ENCODE measurements around the gene CCDC32.

The CCDC32 gene

DNA sequence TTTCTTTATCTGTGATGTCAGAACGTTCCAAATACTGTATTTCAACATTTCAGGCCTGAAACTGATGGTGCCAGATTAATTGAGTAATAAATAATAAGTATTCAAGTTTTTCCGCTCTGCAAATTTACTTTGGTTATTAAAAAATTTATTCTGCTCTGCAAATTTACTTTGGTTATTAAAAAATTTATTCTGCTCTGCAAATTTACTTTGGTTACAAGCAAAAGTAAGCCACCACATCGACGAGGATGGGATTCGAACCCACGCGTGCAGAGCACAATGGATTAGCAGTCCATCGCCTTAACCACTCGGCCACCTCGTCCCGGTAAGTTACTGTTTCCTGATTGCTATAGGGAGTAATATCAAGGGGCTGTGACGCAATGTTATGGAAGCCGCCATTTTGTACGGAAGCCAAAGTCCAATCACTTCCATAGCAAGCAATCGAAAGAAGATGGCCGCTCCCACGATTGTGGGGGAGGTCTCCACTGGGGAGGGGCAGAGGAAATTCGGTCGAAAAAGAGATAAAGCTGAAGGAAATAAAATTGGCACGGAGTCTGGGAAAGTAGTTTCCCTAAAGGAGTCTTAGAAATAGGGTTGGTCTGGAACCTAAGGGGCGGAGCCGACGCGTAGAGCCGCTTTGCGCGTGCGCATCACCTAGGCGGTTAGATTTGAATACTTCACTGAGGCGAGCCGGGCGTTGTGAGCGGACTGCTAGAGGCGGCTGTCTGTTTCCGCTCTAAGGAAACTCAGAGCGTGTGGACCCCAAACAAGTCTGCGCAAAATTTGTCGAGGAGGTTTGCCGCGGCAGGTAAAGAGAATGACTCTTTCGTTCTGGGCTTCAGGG, 29.0 kb upstream of the CCDC32 start, which contains the start of gene KNL1:
TSS of gene KNL1 (plus strand) at position 662 of the 841 bp plus-strand sequence. CDS start 8,683 bp downstream, outside the sequence.
- intact Hi-C loops (cut with DNase I; ENCODE audit: low total_unique reads): no loop called here
- H3K36me3 ChIP-seq: no peaks in the 10 kb centered on the region

GRCh38 chr15:40593165-40593564, 28.3 kb upstream of the CCDC32 start:
- H3K27ac ChIP-seq: peak overlapping the region in 1 of 2 donors; percentile 81
- TF ChIP-seq, protein P1, sequence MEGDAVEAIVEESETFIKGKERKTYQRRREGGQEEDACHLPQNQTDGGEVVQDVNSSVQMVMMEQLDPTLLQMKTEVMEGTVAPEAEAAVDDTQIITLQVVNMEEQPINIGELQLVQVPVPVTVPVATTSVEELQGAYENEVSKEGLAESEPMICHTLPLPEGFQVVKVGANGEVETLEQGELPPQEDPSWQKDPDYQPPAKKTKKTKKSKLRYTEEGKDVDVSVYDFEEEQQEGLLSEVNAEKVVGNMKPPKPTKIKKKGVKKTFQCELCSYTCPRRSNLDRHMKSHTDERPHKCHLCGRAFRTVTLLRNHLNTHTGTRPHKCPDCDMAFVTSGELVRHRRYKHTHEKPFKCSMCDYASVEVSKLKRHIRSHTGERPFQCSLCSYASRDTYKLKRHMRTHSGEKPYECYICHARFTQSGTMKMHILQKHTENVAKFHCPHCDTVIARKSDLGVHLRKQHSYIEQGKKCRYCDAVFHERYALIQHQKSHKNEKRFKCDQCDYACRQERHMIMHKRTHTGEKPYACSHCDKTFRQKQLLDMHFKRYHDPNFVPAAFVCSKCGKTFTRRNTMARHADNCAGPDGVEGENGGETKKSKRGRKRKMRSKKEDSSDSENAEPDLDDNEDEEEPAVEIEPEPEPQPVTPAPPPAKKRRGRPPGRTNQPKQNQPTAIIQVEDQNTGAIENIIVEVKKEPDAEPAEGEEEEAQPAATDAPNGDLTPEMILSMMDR (IDR thresholded peaks at IDR 0.05): no peak
- H3K9me3 ChIP-seq: no peaks in the 10 kb centered on the region
- DNase-seq: no peak
- H3K36me3 ChIP-seq: no peaks in the 10 kb centered on the region
- H3K27me3 ChIP-seq: no peaks in the 10 kb centered on the region
- H3K4me3 ChIP-seq: no peak overlapping the region
- intact Hi-C loops (cut with DNase I; ENCODE audit: low total_unique reads): no loop called here
- H3K4me1 ChIP-seq: peaks cover 0 to 13% (median 9%) of the 10 kb centered on the region in 4 donors

More for the DNA sequence above, 29.0 kb upstream of the CCDC32 start, which contains the start of gene KNL1:
- peak; percentile 93 to 95 for DNase-seq
- Histone ChIP-seq H3K27me3 (no peaks in the 10 kb centered on the region), H3K4me3 (peak within 1 kb of the TSS; percentile 56 to 64), H3K4me1 (peaks cover 0 to 13% (median 9%) of the 10 kb centered on the region in 4 donors), H3K9me3 (no peaks in the 10 kb centered on the region), H3K27ac (peak within 1 kb of the TSS; percentile 81 to 90)
- TF ChIP-seq, protein P1 (IDR thresholded peaks at IDR 0.05): no peak

- Histone ChIP-seq H3K4me3 (no peak overlapping the region), H3K9me3 (no peaks in the 10 kb centered on the region), H3K36me3 (no peaks in the 10 kb centered on the region), H3K4me1 (peaks cover 0 to 13% (median 9%) of the 10 kb centered on the region in 4 donors), H3K27ac (no peak overlapping the region), H3K27me3 (no peaks in the 10 kb centered on the region)
- DNase-seq: no peak
- TF ChIP-seq, protein P1 (IDR thresholded peaks at IDR 0.05): no peak
- intact Hi-C loops (cut with DNase I; ENCODE audit: low total_unique reads): no loop called here
Observed at GRCh38 chr15:40591389-40591788, 26.5 kb upstream of the CCDC32 start.

- Histone ChIP-seq H3K9me3 (no peaks in the 10 kb centered on the region), H3K4me1 (peaks cover 0 to 13% (median 9%) of the 10 kb centered on the region in 4 donors), H3K36me3 (no peaks in the 10 kb centered on the region), H3K4me3 (peak overlapping the region in 1 of 2 donors; percentile 47), H3K27ac (no peak overlapping the region), H3K27me3 (no peaks in the 10 kb centered on the region)
- TF ChIP-seq, protein P1 (IDR thresholded peaks at IDR 0.05): no peak
- DNase-seq: no peak
- intact Hi-C loops (cut with DNase I; ENCODE audit: low total_unique reads): no loop called here
Observed at GRCh38 chr15:40590667-40591050, 25.8 kb upstream of the CCDC32 start.

GRCh38 chr15:40584191-40584590, 19.3 kb upstream of the CCDC32 start:
- Histone ChIP-seq H3K36me3 (no peaks in the 10 kb centered on the region), H3K27ac (no peak overlapping the region), H3K4me3 (no peak overlapping the region), H3K9me3 (no peaks in the 10 kb centered on the region), H3K4me1 (no peaks in the 10 kb centered on the region), H3K27me3 (no peaks in the 10 kb centered on the region)
- TF ChIP-seq, protein P1 (IDR thresholded peaks at IDR 0.05): no peak
- DNase-seq: no peak
- intact Hi-C loops (cut with DNase I; ENCODE audit: low total_unique reads): no loop called here

All from tibial artery (tissue), 4 donors.